Lung (tissue), 12 donors: ENCODE results near the gene NHLH2. TPM values are rescaled to one million over a fixed set of nuclear protein-coding genes. Genes with fewer than 3 reads are reported as not detected.

Source experiments
- ATAC-seq: fragments of 200-7000 bp; cut with Tn5 transposase; one replicate; pipeline ENCODE4 v1.9.1; 2020; ENCODE audit warnings: moderate number of reproducible peaks; ENCODE audit not compliant: insufficient read depth, low FRiP score
- DNase-seq, 3 donors: peaks; one replicate each; pipeline ENCODE4 v3.0.0-alpha.2; 2013 to 2017
- H3K27ac ChIP-seq, 2 donors: one replicate each; pipeline ENCODE4 v1.5.1; 2013; ENCODE audit warnings: mild to moderate bottlenecking in 2 of 2, moderate library complexity in 2 of 2, control low read depth in 1 of 2, inconsistent platforms in 1 of 2, low read depth in 1 of 2, low read length in 1 of 2
- H3K27me3 ChIP-seq, 3 donors: one replicate each; pipeline ENCODE4 v1.5.1; 2013; ENCODE audit warnings: low read length in 2 of 3; ENCODE audit not compliant: control insufficient read depth in 3 of 3, insufficient read depth in 3 of 3
- H3K36me3 ChIP-seq, 4 donors: one replicate each; pipeline ENCODE4 v1.5.1; 2013; ENCODE audit warnings: low read length in 4 of 4, mild to moderate bottlenecking in 1 of 4, moderate library complexity in 1 of 4; ENCODE audit not compliant: control insufficient read depth in 4 of 4, insufficient read depth in 4 of 4
- H3K4me1 ChIP-seq, 5 donors: one replicate each; pipeline ENCODE4 v1.5.1; 2013; ENCODE audit warnings: low read length in 5 of 5, mild to moderate bottlenecking in 2 of 5, moderate library complexity in 1 of 5; ENCODE audit not compliant: control insufficient read depth in 5 of 5, insufficient read depth in 5 of 5
- H3K4me3 ChIP-seq: one replicate; pipeline ENCODE4 v1.5.1; 2013; ENCODE audit warnings: mild to moderate bottlenecking, control low read depth, moderate library complexity
- H3K9ac ChIP-seq, 2 donors: one replicate each; pipeline ENCODE4 v1.5.1; 2013; ENCODE audit warnings: low read length in 2 of 2, control low read depth in 1 of 2; ENCODE audit not compliant: insufficient read depth in 1 of 2
- H3K9me3 ChIP-seq, 4 donors: one replicate each; pipeline ENCODE4 v1.5.1; 2013; ENCODE audit warnings: low read length in 3 of 4, mild to moderate bottlenecking in 1 of 4, moderate library complexity in 1 of 4; ENCODE audit not compliant: control insufficient read depth in 4 of 4, insufficient read depth in 3 of 4
- WGBS, 2 donors: extraction: QIAGEN DNeasy Blood & Tissue Kit; methylation state at CpG; one replicate each; pipeline ENCODE4 v1.1.7; 2013; 5-methylcytosine and 5-hydroxymethylcytosine counted together
- polyA plus RNA-seq, 2 donors: library from polyadenylated mRNA; stranded (reverse); fragments of 200-250 nt; gene quantifications; one replicate each; pipeline ENCODE4 v1.2.1, GENCODE V29; 2013
- total RNA-seq, 2 donors: library from RNA; depleted of rRNA in 1 of 2; stranded (reverse); fragments of >200 nt in 1 of 2; gene quantifications; one replicate each; pipeline ENCODE4 v1.2.1, GENCODE V29; 2014 to 2021
- TF ChIP-seq, protein P1 (sequence below): IDR thresholded peaks from 2 replicates; pipeline ENCODE4 v1.5.1; 2012; ENCODE audit warnings: mild to moderate bottlenecking; ENCODE audit errors: control extremely low read depth, extremely low read depth
- donor health status: control.
- donor health status: control.
- donor health status: Bipolar disorder and iron deficiency.
- donor health status: healthy.
- donor health status: DM: yes; HTN: yes; CAD: no.

Gene NHLH2
- total and polyA plus RNA-seq, 4 donors: 0.04 to 0.18 TPM; not detected in 2

DNA sequence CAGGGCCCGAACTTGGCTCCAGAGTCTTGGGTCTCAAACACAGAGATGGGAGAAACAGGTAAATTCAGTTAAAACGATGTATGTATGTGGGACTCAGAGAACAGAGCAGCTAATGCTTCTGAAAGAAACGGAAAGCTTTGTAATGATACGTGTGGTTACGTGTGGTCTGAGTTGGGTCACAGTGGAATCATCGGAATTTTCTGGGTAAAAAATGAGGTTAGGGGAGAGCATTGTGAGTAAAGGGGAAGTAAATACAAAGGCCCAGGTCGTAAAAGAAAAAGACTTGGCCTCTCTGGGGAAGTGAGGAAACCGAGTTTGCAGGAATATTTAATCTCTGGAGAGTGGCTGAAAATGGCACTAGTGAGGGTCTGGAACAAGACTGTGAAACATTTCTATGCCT lies 8.3 kb downstream of the NHLH2 start:
- Histone ChIP-seq H3K9me3 (peaks cover 0 to 3% (median 0%) of the 10 kb centered on the region in 4 donors), H3K27me3 (peaks cover 3 to 71% (median 51%) of the 10 kb centered on the region in 3 donors), H3K9ac (no peak overlapping the region), H3K27ac (no peak overlapping the region), H3K36me3 (no peaks in the 10 kb centered on the region), H3K4me1 (peaks cover 0 to 9% (median 7%) of the 10 kb centered on the region in 5 donors), H3K4me3 (no peak overlapping the region)
- ATAC-seq: no peak
- TF ChIP-seq, protein P1, sequence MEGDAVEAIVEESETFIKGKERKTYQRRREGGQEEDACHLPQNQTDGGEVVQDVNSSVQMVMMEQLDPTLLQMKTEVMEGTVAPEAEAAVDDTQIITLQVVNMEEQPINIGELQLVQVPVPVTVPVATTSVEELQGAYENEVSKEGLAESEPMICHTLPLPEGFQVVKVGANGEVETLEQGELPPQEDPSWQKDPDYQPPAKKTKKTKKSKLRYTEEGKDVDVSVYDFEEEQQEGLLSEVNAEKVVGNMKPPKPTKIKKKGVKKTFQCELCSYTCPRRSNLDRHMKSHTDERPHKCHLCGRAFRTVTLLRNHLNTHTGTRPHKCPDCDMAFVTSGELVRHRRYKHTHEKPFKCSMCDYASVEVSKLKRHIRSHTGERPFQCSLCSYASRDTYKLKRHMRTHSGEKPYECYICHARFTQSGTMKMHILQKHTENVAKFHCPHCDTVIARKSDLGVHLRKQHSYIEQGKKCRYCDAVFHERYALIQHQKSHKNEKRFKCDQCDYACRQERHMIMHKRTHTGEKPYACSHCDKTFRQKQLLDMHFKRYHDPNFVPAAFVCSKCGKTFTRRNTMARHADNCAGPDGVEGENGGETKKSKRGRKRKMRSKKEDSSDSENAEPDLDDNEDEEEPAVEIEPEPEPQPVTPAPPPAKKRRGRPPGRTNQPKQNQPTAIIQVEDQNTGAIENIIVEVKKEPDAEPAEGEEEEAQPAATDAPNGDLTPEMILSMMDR: no peak
- DNase-seq: no peak
- 66 to 81% methylated on average over 8 of the region's 8 CpGs for WGBS, 2 donors

DNA sequence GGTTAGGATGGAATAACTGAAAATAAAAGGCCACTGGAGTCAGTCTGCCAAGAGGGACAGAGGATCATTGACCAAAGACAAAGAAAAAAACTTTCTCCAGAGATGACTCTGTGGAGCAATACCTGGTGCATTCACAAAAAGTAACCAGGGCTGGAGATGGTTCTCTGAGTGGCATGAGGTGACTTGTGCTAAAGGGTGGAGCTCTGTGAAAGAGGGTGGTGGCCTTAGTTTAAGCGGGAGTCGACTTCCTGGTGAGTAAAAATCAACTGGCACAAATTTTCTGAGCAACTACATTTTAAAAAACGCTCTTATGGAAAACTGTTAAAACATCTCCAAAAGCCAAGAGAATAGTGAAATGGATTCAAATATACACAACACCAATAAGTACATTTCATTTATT lies 10.0 kb downstream of the NHLH2 start:
- Histone ChIP-seq H3K27ac (no peak overlapping the region), H3K27me3 (peaks cover 3 to 70% (median 51%) of the 10 kb centered on the region in 3 donors), H3K9me3 (peaks cover 0 to 2% (median 0%) of the 10 kb centered on the region in 4 donors), H3K9ac (no peak overlapping the region), H3K4me1 (peaks cover 0 to 9% (median 7%) of the 10 kb centered on the region in 5 donors), H3K36me3 (no peaks in the 10 kb centered on the region), H3K4me3 (no peak overlapping the region)
- WGBS, 2 donors: 80 to 88% methylated on average over 3 of the region's 3 CpGs
- TF ChIP-seq, protein P1: no peak
- ATAC-seq (no peak), DNase-seq (no peak)

DNA sequence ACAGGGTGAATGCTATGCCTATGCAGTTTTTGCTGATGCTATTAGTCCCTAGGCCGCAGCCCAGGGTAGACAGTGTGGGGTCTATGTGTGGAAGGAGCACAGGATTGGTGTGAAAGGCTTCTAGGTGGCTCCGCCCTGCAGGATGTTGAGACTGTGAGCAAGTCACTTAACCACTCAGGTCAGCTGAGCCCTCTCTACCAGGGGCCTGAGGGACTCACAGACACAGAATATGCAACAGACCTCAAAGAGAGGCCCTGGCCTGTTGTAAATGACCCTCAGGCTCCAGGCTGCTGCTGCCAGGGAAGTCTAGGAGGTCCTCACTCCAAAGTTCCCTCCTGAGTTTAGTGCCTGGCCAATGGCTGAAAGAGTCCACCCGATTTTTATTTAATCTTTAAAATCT lies 11.0 kb downstream of the NHLH2 start:
- no peak for ATAC-seq
- Histone ChIP-seq H3K9me3 (peaks cover 0 to 2% (median 0%) of the 10 kb centered on the region in 4 donors), H3K4me3 (no peak overlapping the region), H3K9ac (no peak overlapping the region), H3K27ac (no peak overlapping the region), H3K36me3 (no peaks in the 10 kb centered on the region), H3K27me3 (peaks cover 1 to 69% (median 49%) of the 10 kb centered on the region in 3 donors), H3K4me1 (peaks cover 0 to 9% (median 7%) of the 10 kb centered on the region in 5 donors)
- TF ChIP-seq, protein P1: no peak
- whole genome bisulfite sequencing, 2 donors: 90 to 93% methylated on average over 3 of the region's 3 CpGs
- DNase-seq: no peak

DNA sequence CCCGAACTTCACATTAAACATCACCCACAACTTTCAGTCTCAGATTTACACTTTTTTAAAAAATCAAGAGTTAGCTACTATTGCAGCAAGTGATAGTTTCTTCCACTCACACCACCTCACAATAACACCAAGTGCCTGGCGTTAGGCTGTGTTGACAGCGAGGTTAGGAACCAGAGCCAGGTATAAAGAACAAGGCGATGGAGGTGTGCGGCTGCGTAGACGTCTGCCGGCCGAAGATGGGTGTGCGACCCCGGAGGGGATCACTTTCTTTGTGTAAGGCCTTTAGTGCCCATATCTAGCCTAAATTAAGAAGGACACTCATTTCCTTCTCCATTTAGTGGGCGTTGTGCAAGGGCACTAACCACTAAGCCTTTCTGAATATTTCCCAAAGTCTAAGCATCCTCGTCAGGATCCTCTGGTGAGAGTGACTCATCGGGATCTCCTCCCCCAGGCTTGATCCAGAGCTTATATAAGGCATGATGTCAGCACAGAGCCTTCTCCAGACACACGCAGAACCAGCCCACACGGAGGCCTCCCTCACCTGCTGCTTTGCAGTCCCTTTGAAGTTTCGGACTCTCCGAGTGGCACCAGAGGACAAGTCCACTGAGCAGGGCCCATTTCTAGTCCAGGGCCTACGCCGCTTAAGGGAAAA lies 11.8 kb downstream of the NHLH2 start:
- ATAC-seq (peak; percentile 64), DNase-seq (no peak)
- TF ChIP-seq, protein P1: no peak
- Histone ChIP-seq H3K4me1 (peaks cover 0 to 9% (median 7%) of the 10 kb centered on the region in 5 donors), H3K27me3 (peaks cover 0 to 67% (median 53%) of the 10 kb centered on the region in 3 donors), H3K27ac (no peak overlapping the region), H3K9ac (no peak overlapping the region), H3K9me3 (peaks cover 0 to 2% (median 0%) of the 10 kb centered on the region in 4 donors), H3K36me3 (no peaks in the 10 kb centered on the region), H3K4me3 (no peak overlapping the region)
- WGBS, 2 donors: 68 to 74% methylated on average over 20 of the region's 20 CpGs
